ENCODE data around the gene TCN2. TPM values are rescaled to one million over a fixed set of nuclear protein-coding genes. Genes with fewer than 3 reads are reported as not detected.
A peak's percentile ranks its signal among the peaks of the same experiment; 100 is the strongest.
"Not testable (repeated sequence)": the region's sequence is repeated elsewhere in the genome, so short reads cannot be mapped to it uniquely, and the experiment has no call there.

Gene TCN2
- total RNA-seq, 1 donor from 2014 or later, result 14.5 TPM

- Mint-ChIP-seq H3K36me3 (no peaks in the 10 kb centered on the region), H3K4me3 (no peak overlapping the region), H3K27me3 (no peaks in the 10 kb centered on the region), H3K4me1 (ENCODE audit: unreplicated experiment) (no peaks in the 10 kb centered on the region), H3K9me3 (no peaks in the 10 kb centered on the region), H3K27ac (no peak overlapping the region)
- TF ChIP-seq CTCF (conservative IDR thresholded peaks at IDR 0.05), result no peak
- DNase-seq (ENCODE audit: extremely low spot score, unreplicated experiment), result no peak
These were observed 19.4 kb downstream of the TCN2 start for GRCh38 chr22:30626413-30626812.

- no peak for DNase-seq (ENCODE audit: extremely low spot score, unreplicated experiment)
- H3K4me1 Mint-ChIP-seq (ENCODE audit: unreplicated experiment), result no peaks in the 10 kb centered on the region
- H3K4me3 Mint-ChIP-seq, result no peak overlapping the region
- H3K9me3 Mint-ChIP-seq, result no peaks in the 10 kb centered on the region
- H3K36me3 Mint-ChIP-seq, result no peaks in the 10 kb centered on the region
- H3K27me3 Mint-ChIP-seq, result no peaks in the 10 kb centered on the region
- TF ChIP-seq CTCF (conservative IDR thresholded peaks at IDR 0.05), result no peak
- H3K27ac Mint-ChIP-seq, result no peak overlapping the region
These were observed 20.5 kb downstream of the TCN2 start for GRCh38 chr22:30627471-30627870.

GRCh38 chr22:30628491-30628890 is 21.5 kb downstream of the TCN2 start:
- no peak for DNase-seq (ENCODE audit: extremely low spot score, unreplicated experiment)
- H3K4me1 Mint-ChIP-seq (ENCODE audit: unreplicated experiment), result no peaks in the 10 kb centered on the region
- H3K27me3 Mint-ChIP-seq, result no peaks in the 10 kb centered on the region
- no peak for TF ChIP-seq CTCF (conservative IDR thresholded peaks at IDR 0.05)
- no peaks in the 10 kb centered on the region for H3K36me3 Mint-ChIP-seq
- no peaks in the 10 kb centered on the region for H3K9me3 Mint-ChIP-seq
- H3K4me3 Mint-ChIP-seq, result no peak overlapping the region
- no peak overlapping the region for H3K27ac Mint-ChIP-seq

GRCh38 chr22:30631469-30631868 is 24.5 kb downstream of the TCN2 start:
- H3K4me1 Mint-ChIP-seq (ENCODE audit: unreplicated experiment); H3K9me3 Mint-ChIP-seq; H3K4me3 Mint-ChIP-seq; DNase-seq (ENCODE audit: extremely low spot score, unreplicated experiment); H3K27me3 Mint-ChIP-seq; H3K36me3 Mint-ChIP-seq; H3K27ac Mint-ChIP-seq: not testable (repeated sequence)

- Mint-ChIP-seq H3K27ac (peak overlapping the region; percentile 82), H3K9me3 (no peaks in the 10 kb centered on the region), H3K36me3 (no peaks in the 10 kb centered on the region), H3K4me3 (peak overlapping the region; percentile 84), H3K27me3 (no peaks in the 10 kb centered on the region), H3K4me1 (ENCODE audit: unreplicated experiment) (peaks cover 13% of the 10 kb centered on the region)
- peak; percentile 89 for DNase-seq (ENCODE audit: extremely low spot score, unreplicated experiment)
- TF ChIP-seq CTCF (conservative IDR thresholded peaks at IDR 0.05), result peak; percentile 98
These were observed 27.7 kb downstream of the TCN2 start for GRCh38 chr22:30634471-30635233.

GRCh38 chr22:30635273-30636225 is 28.6 kb downstream of the TCN2 start, which contains the start of gene SLC35E4:
Gene SLC35E4 (plus strand): TSS chr22:30635781. CDS start chr22:30636451, 670 bp downstream.
- no peaks in the 10 kb centered on the region for H3K9me3 Mint-ChIP-seq
- H3K36me3 Mint-ChIP-seq, result no peaks in the 10 kb centered on the region
- H3K4me3 Mint-ChIP-seq, result peak within 1 kb of the TSS; percentile 87
- peak; percentile 94 for DNase-seq (ENCODE audit: extremely low spot score, unreplicated experiment)
- H3K27ac Mint-ChIP-seq, result peak within 1 kb of the TSS; percentile 82
- no peaks in the 10 kb centered on the region for H3K27me3 Mint-ChIP-seq
- peaks cover 13% of the 10 kb centered on the region for H3K4me1 Mint-ChIP-seq (ENCODE audit: unreplicated experiment)
- peak; percentile 55 for TF ChIP-seq CTCF (conservative IDR thresholded peaks at IDR 0.05)
